T1000 (cell line): ENCODE data around the gene RNLS.
A peak's percentile ranks its signal among the peaks of the same experiment; 100 is the strongest.

Experiments used
- DNase-seq: peaks from one replicate; lab custom pipeline; 2025; ENCODE audit warnings: mixed read lengths; lab: John Stamatoyannopoulos, UW

The RNLS gene

DNA sequence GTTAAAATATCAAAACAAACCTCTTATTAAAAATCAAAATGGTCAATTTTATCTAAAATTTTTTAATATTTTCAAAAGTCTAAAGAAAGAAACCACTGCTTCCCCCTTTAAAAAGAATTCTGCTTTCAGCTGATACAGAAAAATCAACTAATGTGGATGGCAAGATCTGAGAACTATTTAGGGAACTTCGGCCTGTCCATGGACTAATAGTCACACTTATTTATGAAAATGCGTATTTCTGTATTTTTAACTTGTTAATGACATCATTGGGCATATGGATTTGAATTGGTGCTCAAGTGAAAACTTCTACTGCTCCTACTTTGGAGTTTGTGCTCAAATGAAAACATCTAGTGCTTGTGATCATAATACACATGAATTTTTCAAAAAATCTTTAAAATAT, 31.9 kb downstream of the RNLS start:
- DNase-seq = no peak

DNA sequence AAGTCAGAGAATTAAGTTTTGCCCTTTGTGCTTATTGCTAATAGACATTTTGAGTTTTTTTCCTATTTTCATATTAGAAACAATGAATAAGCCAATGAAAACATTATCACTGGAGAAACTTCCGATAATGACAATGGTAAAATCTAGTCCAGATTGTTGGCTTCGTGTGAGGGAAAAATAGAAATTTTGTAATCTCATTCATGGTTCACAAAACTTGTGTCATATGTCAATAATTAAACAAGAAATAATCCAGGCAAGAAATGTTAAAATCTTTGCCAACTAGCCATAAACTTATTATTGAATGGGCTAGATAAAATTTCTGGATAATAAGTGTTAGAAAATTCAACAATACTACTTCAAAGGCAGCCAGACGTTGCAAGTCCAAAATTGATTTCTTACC, 36.6 kb downstream of the RNLS start:
- DNase-seq = no peak

DNA sequence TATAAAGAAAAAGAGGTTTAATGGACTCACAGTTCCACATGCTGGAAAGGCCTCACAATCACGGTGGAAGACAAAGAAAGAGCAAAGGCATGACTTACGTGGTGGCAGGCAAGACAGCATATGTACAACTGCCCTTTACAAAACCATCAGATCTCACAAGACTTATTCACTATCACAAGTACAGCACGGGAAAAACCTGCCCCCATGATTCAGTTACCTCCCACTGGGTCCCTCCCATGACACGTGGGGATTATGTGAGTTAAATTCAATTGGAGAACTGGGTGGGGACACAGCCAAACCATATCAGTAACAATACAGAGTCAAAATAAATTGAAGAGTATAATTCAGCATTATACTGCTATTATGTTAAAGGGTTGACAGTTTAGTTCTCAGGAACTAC, 37.8 kb downstream of the RNLS start:
- DNase-seq = no peak

DNA sequence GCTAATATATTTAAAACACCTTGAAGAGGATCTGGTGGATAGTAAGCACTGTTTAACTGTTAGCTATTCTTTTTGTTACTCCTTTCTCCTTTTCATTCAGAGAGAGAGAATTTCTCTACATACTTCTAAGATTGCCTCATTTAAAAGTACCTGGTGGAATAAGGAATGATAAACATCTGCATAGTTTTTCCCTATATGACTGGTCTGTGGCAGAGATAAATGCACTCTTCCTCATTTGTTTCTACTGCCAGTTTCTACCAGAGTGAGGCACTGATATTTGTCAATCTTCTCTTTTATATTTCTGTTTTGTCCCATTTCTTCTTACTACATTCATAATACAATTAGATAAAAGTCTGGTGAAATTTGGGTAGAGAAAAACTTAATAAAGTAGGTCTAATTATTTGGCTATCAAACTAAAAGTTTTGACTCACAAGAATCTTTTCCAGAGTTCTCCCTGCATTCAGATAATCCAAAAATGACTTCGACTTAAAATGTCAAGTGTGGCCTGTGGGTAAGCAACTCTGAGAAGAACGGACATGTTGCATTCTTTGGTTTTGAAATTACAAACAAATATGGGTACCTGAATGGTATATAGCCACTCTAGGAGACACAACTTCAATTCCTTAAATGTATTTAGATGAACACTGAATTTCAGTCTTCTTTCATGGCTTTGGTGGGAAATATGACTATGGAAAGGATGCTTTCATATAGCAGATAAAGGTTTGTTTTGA, 38.8 kb downstream of the RNLS start:
- no peak for DNase-seq

DNA sequence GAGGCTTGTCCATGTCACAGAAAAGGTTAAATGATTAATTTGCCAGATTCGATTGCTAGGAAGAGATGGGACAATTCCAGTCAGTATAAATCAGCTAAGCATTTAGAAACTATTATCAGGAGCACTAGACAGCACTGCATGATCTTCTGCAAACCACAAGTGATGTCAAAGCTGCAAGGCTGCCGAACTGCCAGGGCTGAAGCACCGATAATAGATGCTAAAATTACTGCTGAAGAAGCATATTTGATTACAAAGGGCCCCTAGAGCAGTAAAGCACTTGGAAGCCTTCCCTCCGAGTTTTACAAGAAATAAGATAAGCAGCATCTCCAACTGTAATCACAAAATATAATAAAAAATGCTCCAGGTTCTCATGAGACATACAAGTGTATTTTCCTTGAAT, 40.6 kb downstream of the RNLS start:
- DNase-seq = no peak

DNA sequence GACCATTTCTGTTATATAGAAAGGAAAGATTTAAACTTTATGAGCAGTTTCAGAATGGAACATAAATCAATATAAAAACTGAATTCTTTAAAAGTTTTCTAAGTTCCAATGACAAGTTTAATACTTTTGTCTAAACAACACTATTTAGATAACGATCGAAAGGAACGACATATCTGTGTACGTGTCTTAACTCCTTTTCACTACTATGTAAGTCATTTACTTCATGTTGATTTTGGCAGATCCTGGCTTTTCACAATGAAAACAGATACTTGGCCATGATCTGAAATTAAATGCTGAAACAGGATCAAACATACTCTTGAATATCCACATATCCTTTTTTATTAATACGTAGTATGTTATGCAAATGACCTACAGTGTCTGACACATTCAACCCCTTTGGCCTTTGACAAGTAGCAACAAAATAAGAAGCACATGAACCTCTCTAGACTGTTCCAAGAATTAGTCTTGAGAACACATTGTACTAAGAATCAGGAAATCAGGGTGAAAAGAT, 41.9 kb downstream of the RNLS start:
- no peak for DNase-seq

DNA sequence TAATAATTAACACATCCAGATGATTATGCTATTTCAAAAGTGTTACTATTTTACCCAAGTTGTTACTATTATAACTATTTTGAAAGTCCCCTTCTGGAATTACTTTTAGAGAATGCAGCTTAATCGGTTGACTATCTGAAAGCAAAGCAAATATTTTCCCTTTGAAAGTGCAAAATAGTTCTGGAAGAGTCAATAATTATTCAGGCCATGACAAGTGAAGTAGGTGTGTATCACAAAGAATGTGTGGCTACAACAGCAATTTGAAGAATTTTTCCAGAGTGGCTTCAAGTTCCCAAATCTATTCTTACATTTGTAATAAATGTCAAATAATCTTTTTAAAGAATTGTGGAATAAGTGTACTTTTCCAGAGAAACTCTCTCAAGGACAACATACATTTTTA, 42.8 kb downstream of the RNLS start:
- no peak for DNase-seq

DNA sequence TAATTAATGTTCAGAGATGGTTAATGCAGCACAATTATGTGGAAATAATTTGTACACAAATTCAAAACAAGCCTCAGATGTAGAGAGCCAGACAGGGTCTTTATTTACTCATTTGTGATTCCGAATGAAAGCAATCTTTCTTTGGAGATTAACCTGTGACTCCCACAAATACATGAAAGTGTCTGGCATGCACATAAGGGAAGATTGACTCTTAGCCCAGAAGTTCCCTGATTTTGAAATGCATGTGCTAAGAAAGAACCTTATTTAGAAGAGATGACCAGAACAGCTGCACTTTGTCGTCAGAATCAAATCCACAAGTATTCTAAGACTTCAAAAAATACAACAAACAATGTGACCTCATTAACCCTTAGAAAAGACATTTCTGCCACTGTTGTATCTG, 45.1 kb downstream of the RNLS start:
- DNase-seq = no peak

DNA sequence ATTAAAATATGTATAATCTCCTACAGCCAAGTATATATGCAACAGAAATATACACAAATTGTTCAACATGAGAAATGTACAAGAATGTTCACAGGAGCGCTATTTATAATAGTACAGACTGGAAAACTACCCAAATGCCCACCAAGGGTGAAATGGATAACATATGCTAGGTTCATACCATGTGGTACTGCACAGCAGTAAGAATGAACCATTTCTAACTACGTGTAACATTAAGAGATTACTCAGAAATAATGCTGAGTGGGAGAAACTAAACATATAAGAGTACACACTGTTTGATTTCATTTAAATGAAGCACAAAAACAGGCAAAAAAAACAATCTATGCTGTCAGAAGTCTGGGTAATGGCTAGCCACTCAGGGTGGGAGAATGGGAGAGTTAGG, 45.8 kb downstream of the RNLS start:
- DNase-seq = no peak

DNA sequence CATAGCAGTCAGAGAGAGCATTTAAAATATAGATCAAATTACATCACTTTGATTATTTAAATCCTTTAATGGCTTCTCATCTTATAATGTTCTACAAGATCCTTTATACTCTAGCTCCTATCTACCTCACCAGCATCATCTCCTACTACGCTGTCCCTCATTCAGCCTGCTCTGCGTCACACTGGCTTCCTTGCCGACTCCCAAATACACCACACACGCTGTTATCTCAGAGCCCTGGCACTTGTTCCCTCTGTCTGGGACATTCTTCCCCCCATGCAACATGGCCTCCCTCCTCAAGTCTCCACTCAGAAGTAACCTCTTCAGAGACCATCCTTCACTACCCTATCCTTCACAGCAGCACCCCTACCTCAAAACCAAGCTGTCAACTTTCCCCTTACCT, 46.7 kb downstream of the RNLS start:
- no peak for DNase-seq

DNA sequence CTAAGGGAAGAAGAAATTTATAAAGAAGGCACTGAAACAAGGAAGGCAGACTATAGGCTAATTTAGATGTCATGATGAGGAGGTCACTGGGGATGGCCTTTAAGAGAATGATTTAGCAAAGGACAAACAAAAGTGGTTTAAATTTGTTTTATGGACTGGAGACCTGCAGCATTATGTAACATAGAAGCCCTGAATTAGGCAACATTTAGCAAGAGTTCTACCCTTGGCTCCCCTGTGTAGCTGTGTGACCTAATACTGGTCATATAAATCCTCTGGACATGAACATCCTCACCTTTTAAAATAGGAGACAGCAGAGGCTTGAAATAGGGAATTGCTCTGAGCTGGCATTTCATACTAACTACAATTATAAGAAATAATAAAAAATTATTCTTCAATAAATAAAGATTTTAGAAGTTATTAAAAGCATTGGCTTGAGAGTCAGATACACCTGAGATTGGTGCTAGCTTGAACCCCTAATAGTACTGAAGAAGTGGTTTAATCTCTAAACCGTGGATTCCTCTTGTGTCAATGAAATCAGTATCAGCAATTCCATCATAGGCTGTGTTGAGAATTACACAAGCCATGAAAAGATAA, 48.9 kb downstream of the RNLS start:
- no peak for DNase-seq

DNA sequence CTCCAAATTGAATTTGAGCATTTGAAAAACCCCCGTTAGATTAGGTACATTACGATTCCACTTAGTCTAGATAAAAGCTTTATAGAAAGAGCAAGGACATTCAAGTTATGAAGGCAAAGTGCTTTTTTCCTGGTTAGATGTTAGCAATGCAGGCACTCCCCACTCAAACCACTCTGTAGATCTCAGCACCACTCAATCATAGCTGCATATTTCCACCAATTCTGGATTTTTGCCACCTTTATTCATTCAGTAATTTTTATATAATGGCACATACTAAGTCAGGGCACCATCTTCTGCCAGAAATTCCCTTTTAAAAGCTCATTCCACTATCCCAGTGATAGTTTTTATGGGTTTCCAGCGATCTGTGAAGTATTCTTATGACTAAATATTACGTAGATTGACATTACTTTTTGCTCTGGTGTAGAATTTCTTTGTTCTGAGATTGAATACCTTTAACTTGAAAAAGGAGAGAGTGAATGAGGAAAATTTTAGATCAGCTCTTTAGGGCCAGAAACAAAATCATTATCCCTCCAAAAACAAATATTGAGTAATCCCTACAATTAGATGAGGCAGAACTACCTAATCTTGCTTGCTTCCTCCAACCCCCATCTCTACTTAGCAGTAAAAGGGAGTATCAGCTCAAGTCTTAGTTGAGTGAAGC, 51.6 kb downstream of the RNLS start:
- no peak for DNase-seq

DNA sequence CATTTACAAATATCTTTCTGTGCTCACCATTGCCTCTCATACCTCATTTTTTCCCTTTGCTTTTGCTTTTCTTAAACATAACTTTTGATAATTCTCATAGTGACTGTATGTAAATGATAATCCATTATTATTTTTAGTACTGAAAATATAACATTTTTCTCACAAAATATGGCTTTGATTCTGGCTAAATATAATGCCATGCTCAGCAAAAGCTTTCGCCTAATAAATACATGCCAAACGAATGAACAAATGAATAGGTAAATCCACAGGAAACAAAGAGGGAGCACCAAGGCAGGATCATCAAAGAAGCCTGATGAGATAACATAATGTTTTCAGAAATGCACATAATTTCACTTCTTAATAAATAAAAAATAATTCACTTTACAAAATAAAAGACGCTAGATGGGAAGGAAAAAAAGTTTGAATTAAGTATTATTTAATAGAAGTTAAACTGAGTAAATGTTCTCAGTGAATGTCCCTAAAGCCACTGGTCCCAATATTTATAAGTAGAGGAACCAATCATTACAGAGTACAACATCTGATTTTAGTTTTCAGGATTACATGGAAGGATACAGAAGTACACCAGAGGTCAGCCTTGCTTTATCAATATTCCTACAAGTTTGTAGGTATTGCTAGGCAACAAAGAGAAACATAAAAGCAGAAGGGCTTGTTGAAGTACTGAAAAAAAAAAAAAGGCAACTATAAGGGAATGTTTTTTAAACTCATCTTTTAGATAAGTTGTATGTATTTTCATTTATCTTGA, 52.3 kb downstream of the RNLS start:
- no peak for DNase-seq

DNA sequence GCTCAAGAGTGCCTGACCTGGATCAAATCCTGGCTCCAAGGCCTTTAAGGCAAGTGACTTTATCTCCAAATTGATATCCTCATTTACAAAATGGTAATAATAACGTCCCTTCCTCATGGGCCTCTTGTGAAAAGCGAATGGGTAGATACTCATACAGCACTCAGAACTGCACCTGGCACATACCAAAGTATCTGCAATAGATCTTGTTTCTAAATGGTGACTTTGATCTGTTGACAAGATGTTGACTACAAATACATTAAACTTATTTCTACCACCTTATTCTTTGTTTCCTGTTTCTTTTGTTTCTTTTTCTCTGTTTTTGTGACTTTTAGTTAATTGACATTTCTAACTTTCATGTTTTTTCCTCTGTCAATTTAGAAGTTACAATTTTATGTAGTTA, 53.0 kb downstream of the RNLS start:
- DNase-seq = no peak

DNA sequence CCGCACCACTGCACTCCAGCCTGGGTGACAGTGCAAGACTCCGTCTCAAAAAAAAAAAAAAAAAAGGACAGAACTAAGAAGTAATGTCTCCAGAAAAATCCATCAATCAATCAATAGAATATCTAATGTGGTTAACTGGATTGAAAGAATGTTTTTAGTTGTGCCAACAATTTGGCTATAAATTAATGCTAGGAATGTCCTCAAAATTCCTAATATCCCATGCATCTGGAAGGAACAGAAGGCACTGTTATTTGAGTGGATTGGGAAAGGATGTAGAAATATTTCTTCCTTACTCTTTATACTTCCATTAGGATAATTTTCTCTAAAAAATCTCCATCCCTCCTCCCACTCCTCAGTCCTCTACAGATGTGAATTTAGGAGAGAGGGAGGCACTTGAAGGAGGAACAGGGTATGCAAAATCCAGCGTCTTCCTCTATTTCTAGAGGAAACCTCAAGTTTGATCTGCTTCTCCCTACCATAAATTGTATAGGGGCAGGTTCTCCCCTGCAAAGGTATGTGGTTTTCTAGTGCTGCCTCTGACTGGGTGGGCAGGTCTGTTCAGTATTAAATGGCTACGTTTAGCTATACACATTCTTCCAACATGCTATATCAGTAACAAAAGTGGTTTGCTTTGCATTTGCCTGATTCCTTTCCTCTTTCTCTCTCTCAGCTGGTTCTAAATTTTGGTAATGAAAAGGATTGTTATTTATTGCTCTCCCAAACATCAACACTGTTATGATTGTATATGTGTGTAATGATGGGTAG, 54.1 kb downstream of the RNLS start:
- DNase-seq = no peak

DNA sequence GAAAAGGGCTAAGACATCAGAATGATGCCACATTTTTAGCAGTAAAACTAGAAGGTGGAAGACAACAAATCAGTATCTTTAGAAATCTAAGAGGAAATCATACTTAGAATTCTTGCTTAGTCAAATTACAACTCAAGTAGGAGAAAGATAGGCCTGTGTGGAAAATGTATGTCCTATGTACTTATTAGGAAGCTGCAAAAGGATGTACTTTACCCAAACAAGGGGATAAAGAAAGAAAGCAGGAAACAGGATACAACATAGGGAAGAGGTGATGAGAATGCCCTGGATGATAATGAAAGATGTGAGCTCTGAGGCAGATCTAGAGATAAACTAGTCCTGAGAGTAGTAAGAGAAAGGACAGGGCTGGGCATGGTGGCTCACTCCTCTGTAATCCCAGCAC, 54.9 kb downstream of the RNLS start:
- DNase-seq = no peak

DNA sequence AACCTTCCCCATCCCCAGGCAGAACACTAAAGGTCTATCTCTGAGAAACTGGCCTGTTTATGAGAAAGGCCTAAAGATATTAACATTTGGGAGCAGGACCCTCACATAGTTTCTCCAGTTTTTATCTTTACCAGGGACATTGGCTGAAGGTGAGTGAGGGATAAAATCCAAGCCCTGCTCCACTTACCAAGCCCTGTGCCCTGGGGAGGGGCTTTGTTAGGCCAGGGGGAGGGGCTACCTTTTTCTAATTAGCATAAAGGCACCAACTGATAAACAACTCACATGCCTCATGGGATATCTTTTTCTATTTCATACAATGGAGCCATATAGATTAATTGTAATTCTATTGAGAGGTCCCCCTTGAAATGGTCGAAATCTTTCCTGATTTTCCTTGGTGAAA, 55.9 kb downstream of the RNLS start:
- no peak for DNase-seq

DNA sequence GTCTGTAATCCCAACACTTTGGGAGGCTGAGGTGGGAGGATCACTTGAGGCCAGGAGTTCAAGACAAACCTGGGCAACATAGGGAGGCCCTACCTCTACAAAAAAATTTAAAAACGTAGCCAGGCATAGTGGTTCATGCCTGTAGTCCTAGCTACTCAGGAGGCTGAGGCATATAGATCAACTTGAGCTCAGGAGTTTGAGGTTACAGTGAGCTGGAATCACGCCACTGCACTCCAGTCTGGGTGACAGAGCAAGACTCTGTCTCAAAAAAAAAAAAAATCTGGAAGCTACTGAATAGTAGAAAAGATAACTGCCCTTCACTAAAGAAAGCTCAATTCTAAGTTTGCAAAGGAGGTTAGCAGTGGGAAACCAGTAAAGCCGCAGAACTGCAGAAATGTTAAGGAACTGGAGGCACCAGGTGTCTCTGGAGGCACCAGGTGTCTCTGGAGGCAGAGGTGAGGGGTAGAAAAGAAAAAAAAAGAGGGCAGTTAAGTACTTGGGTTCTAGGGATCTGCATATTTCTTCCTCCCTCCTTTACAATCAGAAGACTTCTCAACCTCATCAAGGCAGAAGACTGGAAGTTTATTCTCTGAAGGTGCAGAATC, 56.5 kb downstream of the RNLS start:
- DNase-seq = no peak

DNA sequence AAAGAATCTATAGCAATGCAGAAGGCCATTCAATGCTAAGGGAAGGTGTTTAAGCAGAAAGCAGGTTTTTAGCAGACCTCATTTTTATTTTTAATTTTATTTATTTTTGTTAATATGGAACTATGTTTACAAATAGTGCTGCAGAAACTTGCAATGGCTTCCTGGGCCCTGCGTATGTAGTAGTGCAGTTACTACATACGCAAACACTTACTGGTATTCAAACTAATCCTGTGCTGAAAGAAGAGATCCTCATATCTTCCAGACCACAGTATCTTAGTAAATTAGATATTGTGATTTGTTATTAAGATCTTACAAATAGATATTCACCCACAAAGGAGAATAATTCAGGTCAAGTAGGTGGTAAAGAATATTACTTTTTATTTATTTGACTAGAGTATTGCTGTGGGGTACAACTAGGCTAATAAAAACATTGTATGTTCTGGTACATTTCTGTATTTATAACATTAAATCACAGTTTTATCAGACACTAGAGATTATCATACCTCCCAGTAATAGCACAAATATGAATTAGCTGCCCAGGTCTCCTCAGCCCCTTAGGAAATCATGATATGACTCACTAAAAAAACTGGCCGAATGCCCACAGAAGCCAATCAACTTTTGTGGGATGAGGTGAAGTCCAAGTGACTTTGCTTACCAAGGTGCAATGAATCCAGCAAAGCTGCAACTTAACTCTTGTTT, 57.6 kb downstream of the RNLS start:
- peak; percentile 55 for DNase-seq

DNA sequence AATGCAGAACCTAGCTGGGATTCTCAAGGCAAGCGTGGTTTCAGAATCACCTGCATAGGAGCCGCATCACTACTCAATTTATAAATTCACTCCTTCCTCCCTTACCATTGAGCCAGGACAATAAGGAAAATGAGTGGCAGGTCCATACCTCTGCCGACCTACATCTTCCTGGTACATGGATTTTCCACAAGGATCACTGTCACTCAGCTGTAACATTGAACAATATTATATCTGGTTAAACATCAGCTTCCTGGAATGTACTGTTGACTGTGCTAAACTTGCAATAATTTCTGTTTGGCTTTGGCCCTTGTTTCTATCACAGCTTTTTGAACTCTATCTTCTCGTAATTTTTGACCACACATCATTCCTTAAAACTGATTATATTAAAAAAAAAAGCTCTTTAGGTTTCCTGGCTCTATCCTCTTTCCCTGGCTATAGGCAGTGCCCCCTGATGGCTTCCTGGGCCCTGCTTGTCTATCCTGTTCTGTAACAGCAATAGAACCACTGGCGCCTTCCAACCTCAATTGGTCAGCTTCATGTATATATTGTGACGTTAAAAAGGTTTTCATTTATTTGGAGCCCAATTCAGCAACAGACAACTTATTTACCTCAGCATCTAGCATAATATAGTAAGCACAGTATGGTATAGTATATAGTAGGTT, 59.2 kb downstream of the RNLS start:
- DNase-seq = no peak
